Stimulated activated CD4-positive, alpha-beta T cell treated with anti-CD3 and anti-CD28 coated beads, Interleukin-15, amount 100 ng/mL, for 24 hours (primary cell): ENCODE measurements around the gene COL10A1.

Experiments
- DNase-seq: peaks from one replicate; pipeline ENCODE4 v3.0.0-alpha.2; 2020

COL10A1 gene

DNA sequence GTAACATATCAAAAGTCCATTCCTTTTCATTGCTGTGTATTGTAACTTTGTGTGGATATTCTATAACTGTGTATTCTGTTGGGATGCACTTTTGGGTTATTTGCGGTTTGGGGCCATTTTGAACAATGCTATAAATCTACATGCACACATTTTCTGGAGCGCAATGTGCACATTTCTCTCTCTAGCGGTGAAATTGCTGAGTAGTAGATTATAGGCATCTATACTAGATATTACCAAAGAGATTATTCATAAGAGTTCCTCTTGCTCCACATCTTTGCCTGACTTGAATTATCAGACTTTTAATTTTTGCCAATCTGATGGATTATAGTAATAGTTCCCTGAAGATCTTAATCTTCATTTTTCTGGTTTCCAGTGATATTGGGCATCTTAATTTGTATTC lies 47.0 kb downstream of the COL10A1 start:
- no peak for DNase-seq

- no peak for DNase-seq
Observed at GRCh38 chr6:116078522-116078921, 47.4 kb downstream of the COL10A1 start.

GRCh38 chr6:116074732-116075390 lies 51.1 kb downstream of the COL10A1 start:
- DNase-seq: no peak

GRCh38 chr6:116073765-116074440 lies 52.0 kb downstream of the COL10A1 start:
- no peak for DNase-seq

DNA sequence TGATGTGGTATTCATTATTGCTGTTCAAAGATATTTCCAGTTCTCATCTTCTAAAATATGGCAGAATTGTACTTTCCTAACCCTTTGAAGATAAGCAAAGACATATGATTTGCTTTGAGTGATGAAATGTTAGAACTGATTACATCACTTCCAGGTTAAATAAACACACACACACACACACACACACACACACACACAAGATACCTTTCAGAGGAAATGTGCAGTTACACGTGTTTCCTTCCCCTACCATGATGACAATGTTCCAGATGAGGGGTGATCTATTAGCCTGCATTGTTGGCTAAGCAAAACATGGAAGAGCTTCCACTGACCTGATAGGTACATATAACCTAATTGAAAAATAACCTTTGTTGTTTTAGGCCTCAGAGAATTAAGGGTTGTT lies 53.6 kb downstream of the COL10A1 start:
- no peak for DNase-seq

GRCh38 chr6:116070616-116071389 lies 55.1 kb downstream of the COL10A1 start:
- DNase-seq: no peak

- DNase-seq: no peak
Observed at GRCh38 chr6:116070101-116070500, 55.8 kb downstream of the COL10A1 start.
